Calu3 (cell line): ENCODE results near the gene TRAIP. TPM values are rescaled to one million over a fixed set of nuclear protein-coding genes. Genes with fewer than 3 reads are reported as not detected.
A peak's percentile ranks its signal among the peaks of the same experiment; 100 is the strongest.
"Not testable (repeated sequence)": the region's sequence is repeated elsewhere in the genome, so short reads cannot be mapped to it uniquely, and the experiment has no call there.

Source experiments
- BruUV-seq: library from RNA; stranded (reverse); fragments of 400-500 nt; replicated peaks from 2 replicates; lab custom pipeline; 2021; lab: Mats Ljungman, UMichigan
- CTCF ChIA-PET: fragments of 300-600 bp; sonication (Branson Sonifier 250); formaldehyde crosslinking; loops from one replicate; lab custom pipeline; 2022; ENCODE audit warnings: antibody characterized with exemption; lab: Charles Lee
- DNase-seq: peaks from one replicate; pipeline ENCODE4 v3.0.0; 2022
- H3K27ac Mint-ChIP-seq: one replicate; pipeline ENCODE4 v1.8.0; 2022; ENCODE audit warnings: mixed read lengths; ENCODE audit not compliant: unreplicated experiment
- H3K27me3 Mint-ChIP-seq: one replicate; pipeline ENCODE4 v1.8.0; 2022; ENCODE audit warnings: mixed read lengths; ENCODE audit not compliant: unreplicated experiment
- H3K36me3 Mint-ChIP-seq: one replicate; pipeline ENCODE4 v1.8.0; 2022; ENCODE audit warnings: mild to moderate bottlenecking, moderate library complexity, mixed read lengths; ENCODE audit not compliant: insufficient read depth, unreplicated experiment
- H3K4me1 Mint-ChIP-seq: one replicate; pipeline ENCODE4 v1.8.0; 2022; ENCODE audit warnings: mild to moderate bottlenecking, low read depth, mixed read lengths; ENCODE audit not compliant: unreplicated experiment
- H3K4me3 Mint-ChIP-seq: one replicate; pipeline ENCODE4 v1.8.0; 2022; ENCODE audit warnings: mild to moderate bottlenecking, low read depth, moderate library complexity, mixed read lengths; ENCODE audit not compliant: unreplicated experiment
- H3K9me3 Mint-ChIP-seq: one replicate; pipeline ENCODE4 v1.8.0; 2022; ENCODE audit warnings: low read depth, mixed read lengths; ENCODE audit not compliant: unreplicated experiment
- intact Hi-C: fragments of 100-400 bp; cut with micrococcal nuclease; formaldehyde crosslinking; loops from one replicate; pipeline ENCODE4 v1.10.0; 2022; ENCODE audit not compliant: unreplicated experiment
- total RNA-seq: library from RNA; stranded (reverse); gene quantifications from 2 replicates; pipeline ENCODE4 v1.2.3, GENCODE V29; 2022
- TF ChIP-seq, protein P1 (sequence below): fragments of 200-600 bp; IDR thresholded peaks from one replicate; pipeline ENCODE4 v1.8.0; 2022; ENCODE audit warnings: antibody characterized with exemption; ENCODE audit not compliant: unreplicated experiment

Gene TRAIP
- total RNA-seq, 1 experiment from 2014 or later = 29.7 TPM

DNA sequence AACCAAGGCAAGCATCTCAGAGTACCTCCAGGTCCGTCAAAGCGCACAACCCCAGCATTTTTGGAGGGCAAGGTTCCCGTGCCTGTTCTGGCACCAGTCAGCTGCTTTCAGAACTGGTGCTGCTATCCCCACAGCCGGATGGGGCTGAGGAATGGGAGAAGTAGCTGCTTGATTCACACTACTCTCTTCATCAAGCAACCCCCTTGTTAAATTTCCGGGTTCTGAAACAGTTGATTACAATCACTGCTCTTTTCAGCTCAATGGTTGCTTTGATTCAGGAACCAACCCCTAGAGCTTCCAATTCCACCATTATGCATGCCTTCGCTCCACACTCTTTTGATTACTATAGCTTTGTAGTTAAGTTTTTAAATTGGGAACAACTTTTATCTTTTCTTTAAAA lies 30.3 kb downstream of the TRAIP start:
- Mint-ChIP-seq H3K36me3 (no peaks in the 10 kb centered on the region), H3K27me3 (no peaks in the 10 kb centered on the region), H3K9me3 (no peaks in the 10 kb centered on the region), H3K4me1 (no peaks in the 10 kb centered on the region), H3K27ac (no peak overlapping the region), H3K4me3 (no peak overlapping the region)
- CTCF ChIA-PET = interaction anchor here (0.7 to 1.1 kb wide), 2 partner anchors 23 to 143 kb away, joined by 4 read pairs; partner anchors contain the start of gene INKA1
- BruUV-seq = no TSS peak
- TF ChIP-seq, protein P1, sequence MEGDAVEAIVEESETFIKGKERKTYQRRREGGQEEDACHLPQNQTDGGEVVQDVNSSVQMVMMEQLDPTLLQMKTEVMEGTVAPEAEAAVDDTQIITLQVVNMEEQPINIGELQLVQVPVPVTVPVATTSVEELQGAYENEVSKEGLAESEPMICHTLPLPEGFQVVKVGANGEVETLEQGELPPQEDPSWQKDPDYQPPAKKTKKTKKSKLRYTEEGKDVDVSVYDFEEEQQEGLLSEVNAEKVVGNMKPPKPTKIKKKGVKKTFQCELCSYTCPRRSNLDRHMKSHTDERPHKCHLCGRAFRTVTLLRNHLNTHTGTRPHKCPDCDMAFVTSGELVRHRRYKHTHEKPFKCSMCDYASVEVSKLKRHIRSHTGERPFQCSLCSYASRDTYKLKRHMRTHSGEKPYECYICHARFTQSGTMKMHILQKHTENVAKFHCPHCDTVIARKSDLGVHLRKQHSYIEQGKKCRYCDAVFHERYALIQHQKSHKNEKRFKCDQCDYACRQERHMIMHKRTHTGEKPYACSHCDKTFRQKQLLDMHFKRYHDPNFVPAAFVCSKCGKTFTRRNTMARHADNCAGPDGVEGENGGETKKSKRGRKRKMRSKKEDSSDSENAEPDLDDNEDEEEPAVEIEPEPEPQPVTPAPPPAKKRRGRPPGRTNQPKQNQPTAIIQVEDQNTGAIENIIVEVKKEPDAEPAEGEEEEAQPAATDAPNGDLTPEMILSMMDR = no peak
- DNase-seq = no peak
- intact Hi-C loops = no loop called here

DNA sequence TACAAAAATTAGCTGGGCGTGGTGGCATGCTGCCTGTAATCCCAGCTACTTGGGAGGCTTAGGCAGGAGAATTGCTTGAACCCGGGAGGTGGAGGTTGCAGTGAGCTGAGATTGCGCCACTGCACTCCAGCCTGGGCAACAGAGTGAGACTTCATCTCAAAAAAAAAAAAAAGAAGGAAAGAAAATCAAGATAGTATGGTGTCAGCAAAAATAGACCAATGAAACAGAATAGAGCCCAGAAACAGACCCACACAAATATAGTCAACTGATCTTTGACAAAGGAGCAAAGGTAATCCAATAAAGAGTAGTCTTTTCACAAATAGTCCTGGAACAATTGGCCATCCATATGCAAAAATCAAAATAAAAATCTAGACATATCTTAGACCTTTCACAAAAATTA lies 33.2 kb downstream of the TRAIP start:
- H3K27ac Mint-ChIP-seq, H3K36me3 Mint-ChIP-seq, H3K27me3 Mint-ChIP-seq, intact Hi-C loops, H3K9me3 Mint-ChIP-seq, H3K4me3 Mint-ChIP-seq, BruUV-seq, DNase-seq, H3K4me1 Mint-ChIP-seq, CTCF ChIA-PET: not testable (repeated sequence)

DNA sequence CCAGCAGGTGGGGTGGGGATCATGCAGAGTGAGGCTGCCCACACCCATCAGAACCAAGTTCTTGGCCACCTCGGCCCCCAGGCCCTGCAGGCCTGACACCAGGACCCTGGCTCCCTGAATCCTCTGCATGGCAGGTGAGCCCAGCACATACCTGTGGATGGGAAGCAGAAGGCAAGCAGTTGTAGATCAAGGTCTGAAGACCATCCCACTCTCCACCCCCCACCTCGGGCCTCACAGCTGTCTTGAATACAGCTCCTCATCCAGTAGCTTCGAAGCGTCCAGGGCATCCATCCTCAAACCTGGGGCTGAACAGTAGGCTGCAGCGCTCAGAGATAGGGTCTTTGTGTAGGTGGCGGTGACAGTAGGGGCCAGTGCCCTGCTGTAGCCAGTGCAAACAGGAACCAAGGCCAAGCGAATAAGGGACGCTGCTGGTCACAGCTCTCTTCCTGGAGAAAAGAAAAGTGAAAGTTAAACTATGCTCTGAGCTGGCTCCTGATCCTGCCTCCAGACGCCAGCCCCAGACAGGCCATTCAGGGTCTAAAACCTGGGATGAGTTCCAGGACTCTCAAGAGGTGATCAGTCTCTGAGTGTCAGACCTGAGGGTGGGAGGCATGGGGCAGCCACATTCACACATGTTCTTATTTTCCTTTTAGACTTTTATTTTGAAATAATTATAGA lies 42.7 kb downstream of the TRAIP start, which contains the start of gene UBA7:
TSS of gene UBA7 (minus strand) at position 457 of the 678 bp plus-strand sequence. CDS start at position 291, 166 bp downstream.
- no peaks in the 10 kb centered on the region for H3K36me3 Mint-ChIP-seq
- BruUV-seq = no TSS peak
- TF ChIP-seq, protein P1 = no peak
- intact Hi-C loops = no loop called here
- peak within 1 kb of the TSS; percentile 28 for H3K4me3 Mint-ChIP-seq
- H3K9me3 Mint-ChIP-seq = no peaks in the 10 kb centered on the region
- H3K4me1 Mint-ChIP-seq = no peaks in the 10 kb centered on the region
- H3K27ac Mint-ChIP-seq = no peak within 1 kb of the TSS
- peak; percentile 44 for DNase-seq
- CTCF ChIA-PET = interaction anchor here (0.5 to 1.2 kb wide), 6 partner anchors 11 to 132 kb away, joined by 3 to 7 read pairs (median 4); partner anchors contain the start of gene INKA1
- no peaks in the 10 kb centered on the region for H3K27me3 Mint-ChIP-seq

DNA sequence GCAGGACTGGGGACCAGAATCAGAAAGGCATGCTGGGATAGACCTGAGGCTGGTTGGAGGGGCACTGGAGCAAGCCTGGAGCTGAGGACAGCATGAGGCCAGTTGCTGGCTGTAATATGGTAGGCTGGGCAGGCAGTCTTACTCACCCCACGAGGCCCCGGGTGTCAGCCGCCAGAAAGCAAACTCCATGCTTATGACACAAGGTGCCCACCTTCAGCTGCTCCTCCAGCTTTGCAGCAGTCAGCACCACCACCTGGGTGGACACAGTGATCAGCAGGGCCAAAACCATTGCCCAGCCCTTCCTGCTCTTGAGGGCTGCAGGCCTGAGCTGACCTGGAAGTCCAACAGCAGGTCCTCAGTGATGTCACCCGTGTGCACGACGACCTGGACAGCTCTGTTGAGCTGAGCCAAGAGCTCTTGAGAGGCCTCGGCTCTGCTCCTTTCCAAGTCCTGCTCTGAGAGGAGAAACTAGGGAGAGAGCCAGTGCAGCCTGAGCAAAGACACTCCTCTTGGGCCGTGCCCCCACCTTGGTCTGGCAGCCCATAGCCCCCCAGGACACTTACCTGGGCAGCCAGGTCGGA lies 43.4 kb downstream of the TRAIP start:
- intact Hi-C loops = no loop called here
- TF ChIP-seq, protein P1 = no peak
- Mint-ChIP-seq H3K9me3 (no peaks in the 10 kb centered on the region), H3K36me3 (no peaks in the 10 kb centered on the region), H3K27me3 (no peaks in the 10 kb centered on the region), H3K4me3 (no peak overlapping the region), H3K27ac (no peak overlapping the region), H3K4me1 (no peaks in the 10 kb centered on the region)
- CTCF ChIA-PET = interaction anchor here (0.5 to 1.2 kb wide), 5 partner anchors 10 to 133 kb away, joined by 3 to 7 read pairs (median 3); partner anchors contain the start of gene INKA1
- TSS peak; percentile 28 for BruUV-seq
- no peak for DNase-seq
